Eye (tissue), 1 donor: ENCODE data around the gene SERGEF.

Experiments
- DNase-seq: peaks from one replicate; pipeline ENCODE4 v3.0.0-alpha.2; 2015

Gene SERGEF

DNA sequence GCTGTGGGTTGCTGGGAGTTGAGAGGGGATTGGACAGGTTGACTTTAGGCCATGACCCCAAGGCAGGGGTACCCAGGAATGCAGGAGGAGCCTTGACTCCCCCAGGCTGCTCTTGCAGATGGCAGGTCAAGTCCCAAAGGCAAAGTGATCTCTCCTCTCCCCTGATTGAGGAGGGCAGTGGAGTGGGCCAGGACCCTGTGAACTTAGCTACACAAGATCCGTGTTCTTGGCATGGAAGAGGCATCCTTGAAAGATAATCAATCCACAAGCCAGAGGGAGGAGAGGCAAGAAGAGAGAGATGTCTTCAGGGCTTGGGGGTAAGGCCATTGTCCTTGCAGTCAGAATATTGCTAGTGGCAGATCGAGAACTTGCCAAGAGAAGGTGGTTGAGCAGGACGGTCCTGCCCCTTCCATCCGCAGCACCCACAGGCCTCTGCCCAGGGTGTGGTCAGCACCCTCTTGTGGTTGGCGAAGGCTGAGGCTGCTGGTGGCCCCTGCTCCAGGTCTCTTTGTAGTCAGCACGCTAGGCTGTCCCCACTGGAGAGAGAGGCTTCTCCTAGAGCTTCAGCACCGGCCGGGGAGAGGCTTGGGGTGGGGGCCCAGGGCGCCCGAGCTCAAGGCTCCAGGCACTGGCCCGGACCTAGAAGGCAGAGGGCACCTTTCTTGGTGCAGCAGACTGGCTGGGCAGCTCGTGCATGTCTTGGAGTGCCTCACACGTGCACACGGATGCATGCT is 232.8 kb downstream of the SERGEF start:
- DNase-seq = no peak

DNA sequence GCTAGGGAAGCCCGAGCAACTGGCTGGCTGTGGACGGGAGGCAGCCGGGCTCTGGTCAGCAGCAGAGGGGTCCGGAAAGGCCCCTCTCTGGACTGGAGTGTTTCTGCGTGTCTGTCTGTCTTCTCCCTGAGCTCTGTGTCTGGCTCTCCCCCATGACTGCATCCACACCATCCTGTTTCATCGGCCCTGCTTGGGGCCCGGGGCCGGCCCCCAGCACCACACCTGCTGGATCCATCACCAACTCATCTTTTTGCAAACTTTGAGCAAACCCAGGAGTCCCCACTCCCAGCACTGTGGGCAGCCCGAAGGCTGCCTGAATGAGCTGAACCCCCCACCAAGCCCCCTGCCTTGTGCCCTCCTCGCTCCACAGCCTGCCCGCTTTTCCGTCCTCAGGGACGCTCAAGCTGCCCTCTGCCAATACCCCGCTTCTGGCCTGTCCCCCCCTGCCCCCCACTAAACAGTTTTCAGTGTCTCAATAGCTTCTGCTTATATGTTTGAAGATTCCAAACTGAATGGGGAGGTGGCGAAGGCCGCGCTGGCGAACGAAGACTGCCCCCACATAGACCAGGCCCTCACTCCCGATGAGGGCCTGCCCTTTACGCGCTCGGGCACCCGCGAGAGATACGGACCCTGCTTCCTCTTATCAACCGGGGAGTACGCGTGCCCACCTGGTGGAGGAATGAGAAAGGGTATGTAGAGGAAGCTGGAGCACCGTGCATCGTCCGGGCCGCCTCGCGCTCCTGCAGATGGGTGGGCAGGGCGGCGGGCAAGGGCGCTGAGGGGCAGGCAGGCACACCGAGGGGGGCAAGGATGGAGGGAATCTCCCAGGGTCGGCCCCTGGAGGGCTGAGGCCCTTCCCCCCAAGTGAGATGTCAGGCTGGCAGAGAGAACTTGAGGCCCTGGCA is 233.6 kb downstream of the SERGEF start:
- DNase-seq = no peak

GRCh38 chr11:17778352-17778751 is 234.5 kb downstream of the SERGEF start:
- no peak for DNase-seq

DNA sequence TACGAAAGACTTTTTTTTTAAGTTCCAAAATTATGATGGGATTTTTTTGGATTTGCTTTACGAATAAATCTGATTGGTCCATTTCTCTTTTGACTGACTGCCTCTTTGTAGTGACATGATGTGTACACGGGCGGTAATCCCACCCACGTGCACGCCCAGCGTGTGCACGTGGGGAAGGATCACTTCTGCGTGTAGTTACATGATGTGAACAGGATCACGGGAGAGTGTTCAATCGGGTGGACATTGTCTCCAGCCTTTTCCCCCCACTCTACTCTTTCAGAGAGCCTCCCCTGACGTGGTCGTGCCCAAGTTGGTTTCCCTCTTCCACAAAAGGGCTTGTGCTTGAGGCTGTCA is 235.1 kb downstream of the SERGEF start:
- no peak for DNase-seq

DNA sequence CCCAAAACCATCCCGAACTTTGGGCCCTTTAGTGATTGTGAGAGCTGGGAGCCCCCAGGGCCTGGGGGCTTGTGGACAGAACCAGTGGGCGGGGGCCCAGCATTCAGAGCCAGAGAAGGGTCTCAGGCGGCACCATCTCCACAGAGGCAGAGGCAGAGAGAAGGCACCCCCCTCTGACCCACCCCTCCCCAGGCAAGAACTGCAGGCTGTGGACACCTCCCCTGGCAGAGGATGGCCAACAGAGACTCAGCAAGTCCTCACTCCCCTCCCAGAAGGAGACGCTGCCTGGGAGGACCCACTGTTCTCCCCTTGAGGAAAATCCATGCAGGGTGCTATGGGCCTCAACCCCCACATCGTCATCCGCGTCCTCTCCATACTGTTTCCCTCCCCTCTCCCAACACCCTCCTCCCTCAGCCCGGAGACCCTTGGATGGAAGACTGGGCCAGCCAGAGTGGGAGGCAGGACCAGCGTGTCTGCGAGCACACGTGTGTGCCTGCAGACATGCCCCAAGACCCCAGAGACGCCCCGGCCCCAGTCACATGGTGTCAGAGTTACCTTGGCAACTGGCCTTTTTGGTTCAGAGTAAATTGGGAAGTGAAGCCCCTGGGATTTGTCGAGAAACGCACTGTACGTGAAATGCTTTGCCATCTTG is 235.6 kb downstream of the SERGEF start:
- DNase-seq = no peak

GRCh38 chr11:17776212-17776875 is 236.5 kb downstream of the SERGEF start:
- no peak for DNase-seq

DNA sequence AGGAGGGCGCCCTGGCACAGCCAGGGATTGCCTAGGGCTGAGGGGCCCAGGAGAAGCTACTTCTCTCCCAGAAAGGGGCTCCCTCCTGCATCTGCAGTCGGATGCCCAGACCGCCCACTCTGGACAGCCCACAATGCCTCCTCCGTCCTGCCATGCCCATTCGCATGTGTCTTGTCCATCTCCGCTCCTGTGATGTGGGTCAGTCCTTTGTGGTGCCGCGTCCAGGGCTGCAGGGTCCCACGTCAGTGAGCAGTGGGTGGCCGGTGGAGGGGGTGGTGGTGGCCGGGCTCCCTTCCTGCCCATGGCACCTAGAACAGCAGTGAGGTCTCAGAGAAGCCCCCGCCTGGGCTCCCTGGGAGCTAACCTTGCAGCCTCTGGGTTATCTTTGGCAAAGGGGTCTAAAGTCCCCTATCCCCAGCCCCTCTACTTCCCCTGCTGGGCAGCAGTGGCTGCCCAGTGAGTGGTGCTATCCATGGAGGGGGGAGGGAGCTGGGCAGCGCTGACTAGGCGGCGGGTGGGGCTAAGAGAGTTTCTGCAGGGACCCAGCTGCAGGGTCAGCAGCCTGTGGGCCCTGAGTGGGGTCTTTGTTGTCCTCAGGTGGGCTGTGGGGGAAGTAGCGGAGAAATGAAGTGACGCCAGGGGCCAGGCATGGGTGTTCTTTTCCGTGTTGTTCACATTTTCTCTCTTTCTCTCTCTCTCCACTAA is 237.2 kb downstream of the SERGEF start:
- no peak for DNase-seq

- DNase-seq = no peak
These were observed 237.9 kb downstream of the SERGEF start for GRCh38 chr11:17775035-17775348.

DNA sequence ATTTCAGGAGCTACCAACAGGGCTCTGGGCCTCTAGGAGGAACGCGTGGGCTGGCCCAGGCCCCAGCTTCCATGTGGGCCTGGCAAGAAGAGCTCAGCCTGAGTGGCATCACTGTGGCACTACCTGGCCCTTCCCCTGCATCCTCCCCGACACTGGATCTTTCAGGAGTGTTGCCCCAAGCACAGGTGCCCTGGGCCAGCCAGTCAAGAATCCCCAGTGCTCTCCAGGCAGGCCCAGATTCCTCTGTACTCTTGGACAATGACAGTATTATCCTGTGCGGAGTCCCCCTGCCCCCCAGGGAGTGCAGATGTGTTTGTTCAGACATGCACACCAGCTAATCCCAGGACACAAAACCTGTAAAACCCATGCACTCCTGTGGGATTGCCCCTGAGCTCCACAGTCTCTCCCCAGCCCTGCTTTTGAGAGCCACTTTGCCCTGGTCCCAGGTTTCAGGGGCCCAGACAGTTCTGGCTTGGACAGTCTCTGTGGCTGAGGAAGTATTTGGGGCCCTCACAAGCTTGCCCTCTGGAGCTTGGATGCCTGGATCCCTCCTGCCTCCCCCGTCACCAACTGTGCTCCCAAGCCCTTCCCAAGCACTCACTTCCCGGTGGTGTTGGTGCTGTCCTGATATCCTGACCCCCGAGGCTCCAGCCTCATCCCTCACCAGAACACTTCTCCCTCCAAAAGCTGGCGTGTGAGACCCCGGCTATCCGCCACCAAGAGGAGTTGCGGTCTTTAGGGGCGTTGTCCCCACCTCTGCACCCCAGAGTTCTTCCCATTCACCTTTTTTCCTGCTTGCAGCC is 238.4 kb downstream of the SERGEF start:
- DNase-seq = no peak

GRCh38 chr11:17773674-17774073 is 239.2 kb downstream of the SERGEF start:
- no peak for DNase-seq

- DNase-seq = no peak
These were observed 239.9 kb downstream of the SERGEF start for GRCh38 chr11:17772704-17773600.

- DNase-seq = no peak
These were observed 240.9 kb downstream of the SERGEF start for GRCh38 chr11:17771841-17772401.

- no peak for DNase-seq
These were observed 241.4 kb downstream of the SERGEF start for GRCh38 chr11:17771415-17771814.

DNA sequence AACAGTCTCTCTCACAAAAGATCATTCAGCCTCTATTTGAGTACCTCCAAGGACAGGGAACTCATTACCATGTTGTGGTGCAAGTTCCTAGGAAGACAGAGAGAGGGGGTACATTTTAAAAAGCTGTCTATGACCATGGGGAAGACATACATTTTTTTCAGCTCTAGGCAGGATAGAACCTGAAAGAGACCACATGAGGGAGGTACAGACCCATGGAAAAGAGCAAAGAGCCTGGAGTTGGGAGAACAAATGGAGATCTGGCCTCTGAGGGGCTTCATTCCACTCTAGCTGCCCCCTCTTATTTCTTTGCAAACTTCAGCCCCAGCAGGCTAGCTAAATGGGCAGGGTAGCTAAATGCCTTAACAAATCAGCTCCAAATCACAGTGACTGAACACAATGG is 241.9 kb downstream of the SERGEF start:
- no peak for DNase-seq

- DNase-seq = no peak
These were observed 242.7 kb downstream of the SERGEF start for GRCh38 chr11:17770048-17770652.

GRCh38 chr11:17769218-17769617 is 243.6 kb downstream of the SERGEF start:
- no peak for DNase-seq

GRCh38 chr11:17768547-17768946 is 244.3 kb downstream of the SERGEF start:
- no peak for DNase-seq

GRCh38 chr11:17767914-17768313 is 244.9 kb downstream of the SERGEF start:
- no peak for DNase-seq

- peak; percentile 52 for DNase-seq
These were observed 245.5 kb downstream of the SERGEF start for GRCh38 chr11:17767301-17767885.

- DNase-seq = no peak
These were observed 246.3 kb downstream of the SERGEF start for GRCh38 chr11:17766590-17766989.
